CD14-positive monocyte (primary cell): ENCODE measurements around the gene CNPY1. TPM values are rescaled to one million over a fixed set of nuclear protein-coding genes. Genes with fewer than 3 reads are reported as not detected.
A peak's percentile ranks its signal among the peaks of the same experiment; 100 is the strongest.

Experiments
- DNase-seq, 3 donors: peaks; one replicate each; pipeline ENCODE4 v3.0.0-alpha.2; 2011 to 2022
- H2AFZ ChIP-seq: 2 replicates; pipeline ENCODE4 v1.6.0; 2012; ENCODE audit warnings: mild to moderate bottlenecking, low read depth, low read length, inconsistent platforms; ENCODE audit not compliant: insufficient read depth, poor library complexity, severe bottlenecking
- H3K27ac ChIP-seq, 2 donors: 1 replicate in 1 of 2; 2 replicates in 1 of 2; pipeline ENCODE4 v1.5.1; 2012 to 2013; ENCODE audit warnings: low read length in 2 of 2, control low read depth in 1 of 2, inconsistent platforms in 1 of 2, low read depth in 1 of 2, mild to moderate bottlenecking in 1 of 2
- H3K27me3 ChIP-seq, 2 donors: one replicate each; pipeline versions ENCODE4 v1.6.0 to v1.6.1; 2011 to 2013; ENCODE audit warnings: low read length in 2 of 2; ENCODE audit not compliant: control insufficient read depth in 2 of 2, insufficient read depth in 2 of 2
- H3K36me3 ChIP-seq, 2 donors: replicated peaks in 1 of 2; 1 replicate in 1 of 2; 2 replicates in 1 of 2; pipeline versions ENCODE4 v1.5.1 to v1.6.1; 2012 to 2013; ENCODE audit warnings: low read length in 2 of 2, control low read depth in 1 of 2, inconsistent platforms in 1 of 2, mild to moderate bottlenecking in 1 of 2; ENCODE audit not compliant: insufficient read depth in 2 of 2, control insufficient read depth in 1 of 2
- H3K4me1 ChIP-seq, 2 donors: 1 replicate in 1 of 2; 2 replicates in 1 of 2; pipeline versions ENCODE4 v1.5.1 to v1.6.1; 2012 to 2013; ENCODE audit warnings: low read length in 2 of 2, control low read depth in 1 of 2, inconsistent platforms in 1 of 2, mild to moderate bottlenecking in 1 of 2, moderate library complexity in 1 of 2; ENCODE audit not compliant: insufficient read depth in 2 of 2, control insufficient read depth in 1 of 2
- H3K4me2 ChIP-seq: replicated peaks from 2 replicates; pipeline ENCODE3; 2012; ENCODE audit warnings: low read length, moderate library complexity, mild to moderate bottlenecking; ENCODE audit not compliant: poor library complexity, severe bottlenecking; ENCODE audit errors: extremely low read depth
- H3K4me3 ChIP-seq, 3 experiments: fragments of 200-600 bp in 1 of 3; sonication (generic) in 1 of 3; replicated peaks in 1 of 3; 1 replicate in 2 of 3; 2 replicates in 1 of 3; pipeline ENCODE4 v1.5.1; 2011 to 2013; ENCODE audit warnings: low read length in 3 of 3, mild to moderate bottlenecking in 3 of 3, control low read depth in 2 of 3, low read depth in 2 of 3, inconsistent platforms in 1 of 3, moderate library complexity in 1 of 3
- H3K79me2 ChIP-seq: 2 replicates; pipeline ENCODE4 v1.6.0; 2012; ENCODE audit warnings: mild to moderate bottlenecking, control low read depth, inconsistent platforms, low read length, moderate library complexity; ENCODE audit not compliant: insufficient read depth
- H3K9ac ChIP-seq: 2 replicates; pipeline ENCODE4 v1.6.0; 2017; ENCODE audit warnings: low read length, mild to moderate bottlenecking; ENCODE audit not compliant: insufficient read depth, poor library complexity, severe bottlenecking
- H3K9me3 ChIP-seq, 2 donors: replicated peaks in 1 of 2; 1 replicate in 1 of 2; 2 replicates in 1 of 2; pipeline versions ENCODE4 v1.5.1 to v1.6.1; 2012 to 2013; ENCODE audit warnings: low read length in 2 of 2, control low read depth in 1 of 2; ENCODE audit not compliant: control insufficient read depth in 1 of 2, insufficient read depth in 1 of 2
- H4K20me1 ChIP-seq: 2 replicates; pipeline ENCODE4 v1.6.0; 2012; ENCODE audit warnings: mild to moderate bottlenecking, low read length, control low read depth, moderate library complexity; ENCODE audit not compliant: insufficient read depth
- H3K27ac Mint-ChIP-seq, 7 donors: one replicate each; pipeline ENCODE4 v1.8.0; 2020; ENCODE audit warnings: mild to moderate bottlenecking in 7 of 7, mixed read lengths in 7 of 7, moderate library complexity in 6 of 7, inconsistent platforms in 2 of 7
- H3K27me3 Mint-ChIP-seq, 3 donors: one replicate each; pipeline ENCODE4 v1.8.0; 2021 to 2022; ENCODE audit warnings: low read depth in 3 of 3, mild to moderate bottlenecking in 3 of 3, mixed read lengths in 3 of 3, moderate library complexity in 3 of 3, inconsistent platforms in 1 of 3
- H3K36me3 Mint-ChIP-seq, 2 donors: one replicate each; pipeline ENCODE4 v1.8.0; 2020; ENCODE audit warnings: mixed read lengths in 2 of 2, inconsistent platforms in 1 of 2, mild to moderate bottlenecking in 1 of 2
- H3K4me1 Mint-ChIP-seq: one replicate; pipeline ENCODE4 v1.8.0; 2020; ENCODE audit warnings: mild to moderate bottlenecking, mixed read lengths
- H3K4me3 Mint-ChIP-seq, 2 donors: one replicate each; pipeline ENCODE4 v1.8.0; 2020; ENCODE audit warnings: mild to moderate bottlenecking in 2 of 2, mixed read lengths in 2 of 2, moderate library complexity in 1 of 2
- H3K9me3 Mint-ChIP-seq, 7 donors: one replicate each; pipeline ENCODE4 v1.8.0; 2020 to 2022; ENCODE audit warnings: mixed read lengths in 7 of 7, mild to moderate bottlenecking in 6 of 7, moderate library complexity in 6 of 7, inconsistent platforms in 2 of 7
- whole genome bisulfite sequencing: methylation state at CpG from one replicate; pipeline ENCODE4 v1.1.5; 2013; ENCODE audit warnings: missing lambda C conversion rate; ENCODE audit not compliant: insufficient coverage; 5-methylcytosine and 5-hydroxymethylcytosine counted together
- intact Hi-C, 2 donors: fragments of 100-400 bp; cut with micrococcal nuclease; formaldehyde crosslinking; loops; one replicate each; pipeline versions ENCODE4 v1.15.0 to v1.15.1; 2023
- polyA plus RNA-seq, 3 donors: library from polyadenylated mRNA; depleted of rRNA in 1 of 3; unstranded in 2 of 3; stranded (reverse) in 1 of 3; fragments of 300-500 nt in 2 of 3; fragments of >200 nt in 1 of 3; fragmentation: Illumina TruSeq in 2 of 3; gene quantifications; 1 replicate in 2 of 3; 2 replicates in 1 of 3; pipeline ENCODE4 v1.2.3, GENCODE V29; 2012 to 2021
- TF ChIP-seq, protein P1 (sequence below): fragments of 200-600 bp; IDR thresholded peaks from one replicate; pipeline ENCODE4 v1.8.0; 2022; ENCODE audit warnings: antibody characterized with exemption, mild to moderate bottlenecking

CNPY1 gene
- polyA plus RNA-seq, 3 donors, result not detected

- no peaks in the 10 kb centered on the region for H3K9me3 ChIP-seq
- Mint-ChIP-seq H3K27me3 (peaks cover 56 to 81% (median 58%) of the 10 kb centered on the region in 3 donors), H3K27ac (peak overlapping the region in 1 of 7 donors; percentile 20), H3K36me3 (peaks cover 0 to 4% of the 10 kb centered on the region in 2 donors), H3K4me1 (peaks cover 23% of the 10 kb centered on the region), H3K4me3 (peak overlapping the region in 1 of 2 donors; percentile 12), H3K9me3 (peaks cover 7 to 19% (median 10%) of the 10 kb centered on the region in 7 donors)
- TF ChIP-seq, protein P1, sequence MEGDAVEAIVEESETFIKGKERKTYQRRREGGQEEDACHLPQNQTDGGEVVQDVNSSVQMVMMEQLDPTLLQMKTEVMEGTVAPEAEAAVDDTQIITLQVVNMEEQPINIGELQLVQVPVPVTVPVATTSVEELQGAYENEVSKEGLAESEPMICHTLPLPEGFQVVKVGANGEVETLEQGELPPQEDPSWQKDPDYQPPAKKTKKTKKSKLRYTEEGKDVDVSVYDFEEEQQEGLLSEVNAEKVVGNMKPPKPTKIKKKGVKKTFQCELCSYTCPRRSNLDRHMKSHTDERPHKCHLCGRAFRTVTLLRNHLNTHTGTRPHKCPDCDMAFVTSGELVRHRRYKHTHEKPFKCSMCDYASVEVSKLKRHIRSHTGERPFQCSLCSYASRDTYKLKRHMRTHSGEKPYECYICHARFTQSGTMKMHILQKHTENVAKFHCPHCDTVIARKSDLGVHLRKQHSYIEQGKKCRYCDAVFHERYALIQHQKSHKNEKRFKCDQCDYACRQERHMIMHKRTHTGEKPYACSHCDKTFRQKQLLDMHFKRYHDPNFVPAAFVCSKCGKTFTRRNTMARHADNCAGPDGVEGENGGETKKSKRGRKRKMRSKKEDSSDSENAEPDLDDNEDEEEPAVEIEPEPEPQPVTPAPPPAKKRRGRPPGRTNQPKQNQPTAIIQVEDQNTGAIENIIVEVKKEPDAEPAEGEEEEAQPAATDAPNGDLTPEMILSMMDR, result no peak
- H3K36me3 ChIP-seq, result no peaks in the 10 kb centered on the region
- H3K27me3 ChIP-seq, result peaks cover 5 to 67% of the 10 kb centered on the region in 2 donors
- H4K20me1 ChIP-seq, result no peaks in the 10 kb centered on the region
- WGBS, result 95% methylated on average over 26 of the region's 33 CpGs
- DNase-seq, result no peak
- H2AFZ ChIP-seq, result no peak overlapping the region
- no peak overlapping the region for H3K9ac ChIP-seq
- intact Hi-C loops, result no loop called here
- peaks cover 20 to 21% of the 10 kb centered on the region in 2 donors for H3K4me1 ChIP-seq
- no peaks in the 10 kb centered on the region for H3K79me2 ChIP-seq
- H3K27ac ChIP-seq, result no peak overlapping the region
- no peak overlapping the region for H3K4me3 ChIP-seq
- no peak overlapping the region for H3K4me2 ChIP-seq
Measured at GRCh38 chr7:155493744-155494538, 52.4 kb downstream of the CNPY1 start.

- intact Hi-C loops, result no loop called here
- 62% methylated on average over 11 of the region's 11 CpGs for WGBS
- H3K4me3 Mint-ChIP-seq, result peak overlapping the region in 1 of 2 donors; percentile 97
Measured at GRCh38 chr7:155491812-155492211, 54.5 kb downstream of the CNPY1 start.

More at GRCh38 chr7:155491812-155492211, 54.5 kb downstream of the CNPY1 start:
- H3K27ac Mint-ChIP-seq, result peak overlapping the region in 1 of 7 donors; percentile 41
- H3K4me1 Mint-ChIP-seq, result peaks cover 23% of the 10 kb centered on the region
- no peaks in the 10 kb centered on the region for H3K9me3 ChIP-seq
- DNase-seq, result no peak
- TF ChIP-seq, protein P1, result no peak
- H3K27ac ChIP-seq, result no peak overlapping the region
- H4K20me1 ChIP-seq, result no peaks in the 10 kb centered on the region
- H3K9ac ChIP-seq, result no peak overlapping the region
- peaks cover 20 to 21% of the 10 kb centered on the region in 2 donors for H3K4me1 ChIP-seq
- H3K4me2 ChIP-seq, result peak overlapping the region; percentile 80
- peak overlapping the region in 1 of 3 experiments; percentile 72 for H3K4me3 ChIP-seq
- H2AFZ ChIP-seq, result peak overlapping the region; percentile 77
- H3K27me3 ChIP-seq, result peaks cover 0 to 63% of the 10 kb centered on the region in 2 donors
- H3K9me3 Mint-ChIP-seq, result peaks cover 7 to 19% (median 10%) of the 10 kb centered on the region in 7 donors
- peaks cover 0 to 4% of the 10 kb centered on the region in 2 donors for H3K36me3 Mint-ChIP-seq
- H3K36me3 ChIP-seq, result no peaks in the 10 kb centered on the region
- H3K79me2 ChIP-seq, result no peaks in the 10 kb centered on the region
- peaks cover 45 to 78% (median 50%) of the 10 kb centered on the region in 3 donors for H3K27me3 Mint-ChIP-seq
